ENCODE data around the gene PCBP1. TPM values are rescaled to one million over a fixed set of nuclear protein-coding genes. Genes with fewer than 3 reads are reported as not detected.
"Not testable (repeated sequence)": the region's sequence is repeated elsewhere in the genome, so short reads cannot be mapped to it uniquely, and the experiment has no call there.

PCBP1 gene
- total RNA-seq, 4 donors from 2014 or later: 103 to 189 (median 149) TPM

- in situ Hi-C loops (cut with MboI; ENCODE audit: low pct_ligation_motif_present in 1 of 4, low pct_unique_long_range_greater_than_20kb in 1 of 4, low sequenced_read_pairs in 3 of 4) (no loop called here), intact Hi-C loops (cut with DNase I; ENCODE audit: low total_unique reads) (no loop called here)
- Histone ChIP-seq H3K4me1 (peaks cover 6 to 14% (median 8%) of the 10 kb centered on the region in 4 donors), H3K27ac (peak overlapping the region; percentile 28 to 58 (median 48)), H3K36me3 (no peaks in the 10 kb centered on the region), H3K9me3 (no peaks in the 10 kb centered on the region), H3K4me3 (no peak overlapping the region), H3K27me3 (no peaks in the 10 kb centered on the region)
- TF ChIP-seq POLR2A (IDR thresholded peaks at IDR 0.05) (no peak), POLR2AphosphoS5 (IDR thresholded peaks at IDR 0.05) (no peak), CTCF (IDR thresholded peaks at IDR 0.05) (no peak), EP300 (IDR thresholded peaks at IDR 0.05; ENCODE audit: low read depth) (no peak)
- WGBS, 2 donors (ENCODE audit: low coverage in 1 of 2): 61% methylated on average over 5 of the region's 5 CpGs; no CpG with 5 or more reads in 1 of the 2 donors
- DNase-seq: no peak
These were observed 16.3 kb downstream of the PCBP1 start for GRCh38 chr2:70103531-70104061.

- no peak overlapping the region for H3K4me3 ChIP-seq
- peak overlapping the region; percentile 28 to 58 (median 48) for H3K27ac ChIP-seq
- peak; percentile 55 for DNase-seq
- in situ Hi-C loops (cut with MboI; ENCODE audit: low pct_ligation_motif_present in 1 of 4, low pct_unique_long_range_greater_than_20kb in 1 of 4, low sequenced_read_pairs in 3 of 4) (no loop called here), intact Hi-C loops (cut with DNase I; ENCODE audit: low total_unique reads) (no loop called here)
- TF ChIP-seq POLR2AphosphoS5 (IDR thresholded peaks at IDR 0.05) (no peak), CTCF (IDR thresholded peaks at IDR 0.05) (no peak), EP300 (IDR thresholded peaks at IDR 0.05; ENCODE audit: low read depth) (no peak), POLR2A (IDR thresholded peaks at IDR 0.05) (no peak)
- H3K27me3 ChIP-seq: no peaks in the 10 kb centered on the region
- WGBS, 2 donors (ENCODE audit: low coverage in 1 of 2): 60 to 68% methylated on average over 11 of the region's 11 CpGs
- H3K36me3 ChIP-seq: no peaks in the 10 kb centered on the region
- H3K4me1 ChIP-seq: peaks cover 11 to 22% (median 14%) of the 10 kb centered on the region in 4 donors
- no peaks in the 10 kb centered on the region for H3K9me3 ChIP-seq
These were observed 17.2 kb downstream of the PCBP1 start for GRCh38 chr2:70104231-70105111.

GRCh38 chr2:70106138-70106537 lies 18.9 kb downstream of the PCBP1 start:
- H3K9me3 ChIP-seq; in situ Hi-C loops (cut with MboI; ENCODE audit: low pct_ligation_motif_present in 1 of 4, low pct_unique_long_range_greater_than_20kb in 1 of 4, low sequenced_read_pairs in 3 of 4); intact Hi-C loops (cut with DNase I; ENCODE audit: low total_unique reads); H3K4me3 ChIP-seq; H3K36me3 ChIP-seq; H3K27me3 ChIP-seq; H3K27ac ChIP-seq; DNase-seq: not testable (repeated sequence)
- 97 to 100% methylated on average over 5 to 8 of the region's 8 CpGs for WGBS, 2 donors (ENCODE audit: low coverage in 1 of 2)
- H3K4me1 ChIP-seq: peaks cover 11 to 29% (median 18%) of the 10 kb centered on the region in 4 donors

GRCh38 chr2:70110397-70110796 lies 23.1 kb downstream of the PCBP1 start:
- H3K4me3 ChIP-seq; H3K27ac ChIP-seq; H3K9me3 ChIP-seq; intact Hi-C loops (cut with DNase I; ENCODE audit: low total_unique reads); DNase-seq; H3K36me3 ChIP-seq; H3K27me3 ChIP-seq; in situ Hi-C loops (cut with MboI; ENCODE audit: low pct_ligation_motif_present in 1 of 4, low pct_unique_long_range_greater_than_20kb in 1 of 4, low sequenced_read_pairs in 3 of 4): not testable (repeated sequence)
- 90% methylated on average over 5 of the region's 5 CpGs; no CpG with 5 or more reads in 1 of the 2 donors for WGBS, 2 donors (ENCODE audit: low coverage in 1 of 2)
- H3K4me1 ChIP-seq: peaks cover 11 to 35% (median 18%) of the 10 kb centered on the region in 4 donors

GRCh38 chr2:70111752-70112591 lies 24.7 kb downstream of the PCBP1 start:
- Histone ChIP-seq H3K36me3 (no peaks in the 10 kb centered on the region), H3K27me3 (no peaks in the 10 kb centered on the region), H3K4me1 (peaks cover 11 to 35% (median 18%) of the 10 kb centered on the region in 4 donors), H3K4me3 (no peak overlapping the region), H3K9me3 (no peaks in the 10 kb centered on the region), H3K27ac (peak overlapping the region in 1 of 4 donors; percentile 26)
- WGBS, 2 donors (ENCODE audit: low coverage in 1 of 2): 83 to 89% methylated on average over 5 to 7 of the region's 7 CpGs
- in situ Hi-C loops (cut with MboI; ENCODE audit: low pct_ligation_motif_present in 1 of 4, low pct_unique_long_range_greater_than_20kb in 1 of 4, low sequenced_read_pairs in 3 of 4) (no loop called here), intact Hi-C loops (cut with DNase I; ENCODE audit: low total_unique reads) (no loop called here)
- TF ChIP-seq POLR2AphosphoS5 (IDR thresholded peaks at IDR 0.05): no peak
- TF ChIP-seq EP300 (IDR thresholded peaks at IDR 0.05; ENCODE audit: low read depth): no peak
- TF ChIP-seq POLR2A (IDR thresholded peaks at IDR 0.05): no peak
- TF ChIP-seq CTCF (IDR thresholded peaks at IDR 0.05): no peak
- DNase-seq: no peak

Data from transverse colon (tissue), 4 donors.